Testis (tissue), 2 donors: Measurements from ENCODE around the gene RXRA.

Experiments
- CTCF ChIP-seq, 3 experiments: fragments of 450-650 bp in 2 of 3; fragments of 200-600 bp in 1 of 3; sonication (generic) in 1 of 3; IDR thresholded peaks; one replicate each; pipeline ENCODE4 v1.5.1; 2016 to 2019; ENCODE audit warnings: antibody characterized with exemption in 3 of 3, mild to moderate bottlenecking in 2 of 3, moderate library complexity in 1 of 3
- POLR2A ChIP-seq: fragments of 450-650 bp; IDR thresholded peaks from one replicate; pipeline ENCODE4 v1.6.1; 2017; ENCODE audit warnings: antibody characterized with exemption, mild to moderate bottlenecking, moderate library complexity

DNA sequence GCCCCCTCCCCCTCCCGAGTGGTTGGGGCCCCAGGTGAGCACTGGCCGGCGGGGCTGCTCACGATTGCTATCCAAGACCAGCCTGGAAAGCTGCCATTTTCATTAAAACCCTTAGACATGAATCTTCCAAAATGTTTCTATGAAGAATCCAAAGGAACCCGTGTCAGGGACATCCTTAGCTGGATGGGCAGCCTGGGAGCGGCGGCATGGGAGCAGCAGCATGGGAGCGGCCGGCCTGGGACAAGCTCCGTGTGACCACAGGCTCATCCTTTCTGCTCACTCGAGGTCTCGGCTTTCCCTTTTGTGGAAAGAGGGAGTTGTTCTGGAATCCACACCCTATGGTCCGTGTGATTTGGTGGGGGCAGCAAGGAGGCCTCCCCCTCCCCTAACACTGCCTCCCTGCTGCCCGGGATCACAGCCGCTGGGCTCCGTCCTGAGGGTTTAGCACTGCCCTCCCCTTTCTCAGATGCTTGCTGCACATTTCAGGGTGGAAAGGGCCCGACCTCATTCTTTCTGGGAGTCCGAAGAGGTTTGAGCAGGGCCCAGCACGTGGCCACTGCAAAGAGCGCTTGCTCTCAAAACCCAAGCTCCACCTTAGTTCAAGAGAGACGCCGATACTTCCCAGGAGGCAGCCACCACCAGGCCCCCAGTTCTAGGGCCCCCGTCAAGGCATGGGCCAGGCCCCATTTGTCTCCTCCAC lies 127.7 kb downstream of the RXRA start:
- TF ChIP-seq CTCF (IDR thresholded peaks at IDR 0.05) (no peak), POLR2A (no peak)
